GM21576 (cell line): ENCODE data around the gene SNX10.
A peak's percentile ranks its signal among the peaks of the same experiment; 100 is the strongest.
"Not testable (repeated sequence)": the region's sequence is repeated elsewhere in the genome, so short reads cannot be mapped to it uniquely, and the experiment has no call there.

Source experiments
- ATAC-seq: cut with Tn5 transposase; IDR thresholded peaks from one replicate; pipeline ENCODE4 v1.9.1; 2021; ENCODE audit warnings: mild to moderate bottlenecking, moderate library complexity; ENCODE audit not compliant: unreplicated experiment

Gene SNX10

DNA sequence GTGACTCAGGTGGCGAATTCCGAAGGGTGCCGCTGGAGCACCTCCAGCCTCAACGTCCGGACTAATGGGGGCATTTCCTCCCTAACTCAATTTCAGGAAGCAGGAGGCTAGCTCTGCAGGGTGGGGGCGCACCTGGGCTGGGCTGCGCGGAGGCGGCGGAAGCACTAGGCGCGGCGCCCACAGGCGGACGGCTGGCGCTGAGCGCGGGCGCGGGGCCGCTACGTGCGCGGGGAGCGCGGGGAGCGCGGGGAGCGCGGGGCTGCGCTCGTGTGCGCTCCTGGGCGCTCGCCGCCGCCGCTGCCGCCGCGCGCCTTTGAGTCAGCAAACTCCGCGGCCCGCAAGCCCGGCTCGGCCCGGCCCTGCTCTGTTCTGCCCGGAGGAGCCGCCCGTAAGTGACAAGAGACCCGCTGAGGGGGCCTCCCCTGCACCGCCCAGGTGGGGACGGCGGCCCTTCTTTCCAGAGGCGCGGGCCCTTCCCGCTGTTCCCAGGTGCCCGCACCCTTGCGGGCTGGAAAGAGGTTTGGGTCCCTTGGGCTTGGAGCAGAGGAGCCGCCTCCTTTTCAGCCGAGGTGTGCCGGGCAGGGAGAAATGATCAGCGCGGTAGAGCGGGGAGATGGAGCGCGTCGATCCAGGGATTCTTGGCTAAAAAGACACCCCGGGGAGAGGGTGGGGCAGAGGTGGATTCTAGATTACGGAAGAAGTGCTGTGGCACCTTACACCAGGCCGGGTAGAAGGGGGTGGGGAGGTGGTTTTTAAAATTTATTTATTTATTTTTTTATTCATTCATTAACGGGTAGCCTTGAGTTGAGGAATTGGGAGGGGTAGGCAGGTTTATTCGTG lies at the start of gene SNX10:
TSS of gene SNX10 (plus strand) at position 164 of the 840 bp plus-strand sequence. CDS start 54,581 bp downstream, outside the sequence.
- ATAC-seq, result peak; percentile 79

DNA sequence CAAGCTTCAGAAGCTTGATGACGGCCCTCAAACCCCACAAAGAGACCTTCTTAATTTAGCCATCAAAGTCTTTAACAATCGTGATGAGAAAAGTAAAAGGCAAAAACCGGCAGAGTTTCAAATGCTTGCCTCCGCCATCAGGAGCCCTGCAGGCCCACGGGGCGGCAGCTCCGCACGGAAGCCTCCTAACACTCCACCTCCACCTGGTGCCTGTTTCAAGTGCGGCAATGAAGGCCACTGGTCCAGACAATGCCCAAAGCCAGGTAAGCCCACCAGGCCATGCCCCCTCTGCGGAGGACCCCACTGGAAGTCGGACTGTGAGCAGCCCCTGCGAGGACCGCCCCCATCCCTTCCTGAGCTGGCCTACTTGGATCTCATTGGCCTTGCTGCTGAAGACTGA lies 46.5 kb upstream of the SNX10 start:
- no peak for ATAC-seq

- no peak for ATAC-seq
These were observed 41.4 kb upstream of the SNX10 start for GRCh38 chr7:26250239-26250638.

GRCh38 chr7:26261866-26262265 lies 29.8 kb upstream of the SNX10 start:
- not testable (repeated sequence) for ATAC-seq

- ATAC-seq, result no peak
These were observed 26.6 kb upstream of the SNX10 start for GRCh38 chr7:26265065-26265464.

- no peak for ATAC-seq
These were observed 26.1 kb upstream of the SNX10 start for GRCh38 chr7:26265499-26266075.

GRCh38 chr7:26267601-26268166 lies 24.0 kb upstream of the SNX10 start:
- no peak for ATAC-seq

GRCh38 chr7:26275213-26275612 lies 16.4 kb upstream of the SNX10 start:
- ATAC-seq, result no peak

- ATAC-seq, result no peak
These were observed 12.9 kb upstream of the SNX10 start for GRCh38 chr7:26278770-26279169.

GRCh38 chr7:26279405-26279804 lies 12.3 kb upstream of the SNX10 start:
- no peak for ATAC-seq

GRCh38 chr7:26280097-26280496 lies 11.6 kb upstream of the SNX10 start:
- no peak for ATAC-seq

DNA sequence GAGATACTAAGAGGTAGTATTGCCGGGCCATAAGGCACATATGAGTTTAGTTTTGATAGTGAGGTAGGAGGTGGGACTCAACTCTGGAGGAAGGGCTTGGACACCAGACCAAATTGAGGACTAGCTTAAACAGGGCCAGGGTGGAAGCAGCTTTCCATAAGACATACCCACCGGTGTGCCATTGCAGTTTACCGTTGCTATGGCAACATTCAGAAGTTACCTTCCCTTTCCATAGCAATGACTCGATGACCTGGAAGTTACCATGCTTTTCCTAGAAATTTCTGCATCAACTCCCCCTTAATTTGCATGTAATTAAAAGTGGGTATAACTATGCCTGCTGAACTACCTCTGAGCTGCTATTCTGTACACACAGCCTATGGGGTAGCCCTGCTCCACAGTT lies 10.9 kb upstream of the SNX10 start:
- ATAC-seq, result no peak

DNA sequence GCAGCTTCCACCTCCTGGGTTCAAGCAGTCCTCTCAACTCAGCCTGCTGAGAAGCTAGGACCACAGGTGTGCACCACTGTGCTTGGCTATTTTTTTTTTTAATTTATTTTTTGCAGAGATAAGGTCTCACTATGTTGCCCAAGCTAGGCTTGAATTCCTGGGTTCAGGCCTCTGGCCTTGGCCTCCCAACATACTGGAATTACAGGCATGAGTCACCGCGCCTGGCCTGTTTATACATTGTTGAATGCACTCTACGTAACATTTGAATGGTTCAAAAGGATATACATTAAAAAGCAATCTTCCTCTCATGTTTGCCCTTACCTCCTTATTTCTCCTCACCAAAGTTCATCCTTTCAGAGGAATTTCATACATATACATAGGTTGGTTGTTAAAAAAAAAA lies 7.2 kb upstream of the SNX10 start:
- ATAC-seq, result no peak

- no peak for ATAC-seq
These were observed 6.5 kb upstream of the SNX10 start for GRCh38 chr7:26284995-26285632.

GRCh38 chr7:26286157-26286556 lies 5.5 kb upstream of the SNX10 start:
- no peak for ATAC-seq

- ATAC-seq, result not testable (repeated sequence)
These were observed 3.5 kb upstream of the SNX10 start for GRCh38 chr7:26288126-26288525.

- ATAC-seq, result no peak
These were observed 411 bp upstream of the SNX10 start for GRCh38 chr7:26291251-26291650.

- no peak for ATAC-seq
These were observed 1.3 kb downstream of the SNX10 start for GRCh38 chr7:26292768-26293560.

GRCh38 chr7:26293569-26294308 lies 2.1 kb downstream of the SNX10 start:
- ATAC-seq, result peak; percentile 68

DNA sequence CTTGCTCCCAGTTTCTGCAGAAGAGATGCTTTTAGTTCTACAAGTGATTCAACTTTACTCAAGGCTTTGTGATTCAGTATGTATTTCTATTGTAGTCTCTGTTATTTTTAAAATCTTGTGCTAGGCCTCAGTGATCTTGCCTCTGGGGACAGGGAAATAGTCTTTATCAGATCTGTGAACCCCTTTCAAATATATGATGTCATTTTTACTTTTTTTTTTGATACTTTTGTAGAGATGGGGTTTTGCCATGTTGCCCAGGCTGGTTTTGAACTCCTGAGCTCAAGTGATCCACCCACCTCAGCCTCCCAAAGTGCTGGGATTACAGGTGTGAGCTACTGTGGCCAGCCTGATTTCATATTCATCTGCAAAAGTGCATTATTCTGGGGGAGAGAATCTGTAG lies 3.4 kb downstream of the SNX10 start:
- no peak for ATAC-seq
